IPS-11a (cell line): ENCODE measurements around the gene BTBD7.
"Not testable (repeated sequence)": the region's sequence is repeated elsewhere in the genome, so short reads cannot be mapped to it uniquely, and the experiment has no call there.

Experiments
- H3K4me3 ChIP-seq: one replicate; pipeline ENCODE4 v1.5.1; 2013; ENCODE audit warnings: low read depth, low read length, control low read depth

BTBD7 gene

DNA sequence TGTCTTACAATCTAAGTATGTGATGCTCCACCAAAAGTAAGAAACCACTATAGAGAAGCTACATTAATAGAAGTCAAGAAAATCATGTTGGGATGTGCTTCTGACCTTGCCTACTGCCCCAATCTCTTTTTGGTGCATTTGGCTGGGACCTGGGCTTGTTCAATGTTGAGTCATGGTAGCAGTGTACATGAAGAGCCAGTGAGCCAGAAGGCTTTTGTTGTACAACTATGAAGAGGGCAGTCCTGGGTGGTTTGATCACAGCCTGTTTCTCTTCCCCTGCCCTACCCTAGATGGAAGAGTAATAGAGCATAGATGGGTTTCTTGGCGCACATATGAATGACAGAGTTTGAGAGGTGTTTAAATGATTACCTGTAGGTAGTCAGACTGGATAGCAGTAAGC is 69.4 kb downstream of the BTBD7 start:
- H3K4me3 ChIP-seq: no peak overlapping the region

DNA sequence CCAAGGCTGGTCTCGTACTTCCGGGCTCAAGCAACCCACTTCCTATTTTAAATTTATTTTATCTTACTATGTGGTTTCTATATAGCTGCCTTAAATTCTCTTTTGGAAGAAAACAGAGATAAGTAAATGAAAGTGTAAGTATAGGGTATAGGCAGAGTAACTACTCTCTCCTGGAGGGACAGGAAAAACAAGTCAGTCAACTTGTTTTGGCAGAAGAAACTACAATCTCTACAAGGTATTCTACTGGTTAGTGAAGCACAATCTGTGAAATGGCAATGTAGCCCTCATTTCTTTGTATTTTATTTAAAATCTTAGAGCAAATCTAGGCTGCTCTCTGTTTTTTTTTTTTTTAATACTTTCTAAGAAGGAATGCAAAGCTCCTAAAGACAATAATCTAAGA is 70.4 kb downstream of the BTBD7 start:
- H3K4me3 ChIP-seq: no peak overlapping the region

DNA sequence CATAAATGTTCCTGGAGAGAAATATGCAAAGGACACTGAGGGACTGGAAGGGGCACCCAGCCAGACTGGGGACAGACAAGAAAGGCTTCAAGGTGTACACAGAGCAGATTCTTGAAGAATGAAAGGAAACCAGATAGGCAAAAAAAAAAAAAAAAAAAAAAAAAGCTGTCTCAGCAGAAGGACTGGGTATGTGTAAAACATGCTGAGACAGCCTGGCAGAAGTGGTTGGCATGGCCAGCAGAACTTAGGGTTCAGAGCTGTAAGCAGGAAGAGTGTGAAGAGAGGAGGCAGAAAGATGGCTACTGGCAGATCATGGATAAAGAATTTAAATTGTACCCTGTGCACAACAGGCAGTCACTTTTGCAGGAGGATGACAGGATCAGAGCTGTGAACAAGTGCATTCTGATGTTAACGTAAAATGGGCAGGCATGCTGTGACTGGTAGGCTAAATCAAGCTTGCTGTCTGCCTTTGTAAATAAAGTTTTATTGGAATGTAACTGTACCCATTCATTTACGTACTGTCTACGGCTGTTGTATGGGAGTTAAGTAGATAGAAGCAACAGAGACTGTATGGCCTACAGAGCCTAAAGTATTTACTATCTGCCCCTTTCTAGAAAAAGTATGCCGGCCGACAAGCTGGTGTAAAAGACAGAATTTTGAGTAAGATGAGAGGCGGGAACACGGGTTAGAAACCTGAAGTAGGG is 83.6 kb downstream of the BTBD7 start:
- no peak overlapping the region for H3K4me3 ChIP-seq

DNA sequence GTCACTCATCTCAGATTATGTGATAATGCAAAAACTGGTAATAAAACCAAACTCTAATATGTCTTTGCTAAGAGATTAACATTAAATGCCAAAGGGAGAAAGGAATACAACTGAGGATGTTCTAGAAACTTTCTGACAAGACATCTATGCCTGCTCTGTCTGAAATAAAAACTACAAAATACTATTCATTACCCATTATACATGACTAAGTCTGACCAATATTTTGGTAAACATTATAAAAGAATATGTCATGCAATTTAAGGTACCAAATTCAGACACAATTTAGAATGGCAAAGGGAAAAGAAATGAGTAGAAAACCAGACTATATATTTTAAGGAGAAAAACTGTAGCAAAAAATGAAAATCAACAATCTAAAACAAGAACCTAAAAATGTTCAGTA is 86.3 kb downstream of the BTBD7 start:
- no peak overlapping the region for H3K4me3 ChIP-seq

DNA sequence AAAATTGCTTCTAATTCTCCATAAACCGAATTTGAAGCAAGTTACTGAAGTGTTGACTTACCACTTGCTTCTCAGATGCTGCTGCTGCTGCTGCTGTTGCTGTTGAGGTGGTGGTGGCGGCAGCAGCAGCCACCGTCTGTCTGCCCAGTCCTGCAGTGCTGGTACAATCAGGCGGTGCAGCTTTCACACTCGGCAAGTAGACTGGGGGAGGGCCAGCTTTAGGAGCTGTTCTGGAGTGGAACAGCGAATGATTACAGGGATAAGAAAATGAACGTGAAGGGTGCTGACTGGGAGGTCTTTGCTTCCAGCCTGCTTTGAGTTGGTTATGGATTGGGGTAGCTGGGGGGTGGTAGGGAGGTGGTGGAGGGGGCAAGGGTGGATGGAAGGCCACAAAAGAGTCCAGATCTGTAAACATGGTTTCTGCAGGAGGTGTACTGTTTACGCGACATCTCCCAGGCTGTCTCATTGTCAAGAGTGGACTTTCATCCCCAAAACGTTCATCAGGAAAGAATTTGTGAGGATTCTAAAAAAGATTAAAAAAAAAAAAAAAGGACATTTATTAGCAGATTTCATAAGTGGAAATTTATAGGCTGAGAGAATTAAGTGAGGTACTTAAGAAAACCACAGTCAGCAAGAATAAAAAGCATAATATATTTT is 86.9 kb downstream of the BTBD7 start:
- H3K4me3 ChIP-seq: no peak overlapping the region

DNA sequence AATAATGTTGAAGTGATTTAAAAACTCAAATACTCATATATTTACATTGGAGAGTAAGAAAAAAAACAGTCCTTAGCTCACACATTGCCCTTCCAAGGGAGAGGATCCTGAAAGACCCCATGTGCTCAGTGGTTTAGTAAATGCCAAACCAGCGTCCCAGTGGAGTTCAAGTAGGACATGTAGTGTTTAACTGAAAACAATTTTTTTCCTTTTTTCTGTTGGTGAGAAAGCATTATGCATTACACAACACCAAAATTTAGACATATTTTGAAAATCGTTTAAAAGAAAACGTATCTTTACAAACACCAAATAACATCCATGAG is 92.2 kb downstream of the BTBD7 start:
- H3K4me3 ChIP-seq: no peak overlapping the region

DNA sequence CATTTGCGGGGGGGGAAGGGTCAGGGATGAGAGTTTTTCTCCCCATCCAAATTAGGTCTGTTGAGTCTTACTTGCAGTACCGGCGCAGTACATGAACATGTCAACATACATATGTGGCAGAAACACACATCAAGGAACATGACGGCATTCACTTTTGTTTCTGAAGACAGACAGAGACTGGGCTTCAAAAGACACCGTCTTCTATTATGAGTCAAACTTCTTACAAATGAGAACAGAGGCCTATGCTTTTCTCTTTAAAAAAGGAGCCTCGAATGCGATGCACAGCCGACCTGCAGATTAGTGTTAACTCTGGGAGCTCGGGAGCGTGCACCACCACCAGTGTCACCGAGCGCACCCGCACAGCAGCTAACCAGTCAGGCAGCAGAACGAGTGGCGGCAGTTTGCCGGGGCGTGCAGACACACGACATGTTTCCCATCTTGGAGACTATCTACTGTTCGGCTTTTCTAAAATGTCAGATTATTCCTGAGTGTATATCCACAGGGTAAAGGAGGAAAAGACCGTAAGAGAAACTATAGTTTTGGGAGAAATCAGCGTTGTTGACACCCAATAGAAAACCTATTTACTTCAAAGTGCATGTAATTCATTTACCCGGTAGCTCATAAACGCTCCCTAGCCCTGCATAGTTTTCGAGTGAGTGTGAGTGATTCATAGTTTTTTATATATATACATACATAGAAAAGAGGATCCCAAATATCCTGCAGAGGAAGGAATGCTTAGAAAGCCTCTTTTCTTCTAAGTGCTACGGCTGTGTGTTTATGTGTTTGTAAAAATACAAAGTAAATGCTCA is 92.8 kb downstream of the BTBD7 start:
- no peak overlapping the region for H3K4me3 ChIP-seq

DNA sequence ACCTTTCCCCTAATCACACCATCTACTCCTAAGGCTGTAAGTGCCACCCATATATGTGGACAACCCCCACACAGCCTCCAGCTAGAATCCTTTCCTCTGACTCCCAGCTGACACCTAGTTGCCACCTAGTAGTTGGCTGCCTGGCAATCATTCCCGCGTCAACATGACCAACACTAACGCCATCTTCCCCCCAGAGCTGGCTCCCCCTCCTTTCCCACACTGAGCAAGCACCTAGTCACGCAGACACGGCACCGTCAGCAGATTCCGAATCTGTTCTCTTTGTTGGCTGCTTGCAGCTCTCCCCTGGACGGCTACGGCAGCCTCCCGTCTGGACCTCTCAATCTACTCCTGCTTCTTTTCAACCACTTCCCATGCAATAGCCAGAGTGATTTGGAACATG is 98.0 kb downstream of the BTBD7 start:
- no peak overlapping the region for H3K4me3 ChIP-seq

DNA sequence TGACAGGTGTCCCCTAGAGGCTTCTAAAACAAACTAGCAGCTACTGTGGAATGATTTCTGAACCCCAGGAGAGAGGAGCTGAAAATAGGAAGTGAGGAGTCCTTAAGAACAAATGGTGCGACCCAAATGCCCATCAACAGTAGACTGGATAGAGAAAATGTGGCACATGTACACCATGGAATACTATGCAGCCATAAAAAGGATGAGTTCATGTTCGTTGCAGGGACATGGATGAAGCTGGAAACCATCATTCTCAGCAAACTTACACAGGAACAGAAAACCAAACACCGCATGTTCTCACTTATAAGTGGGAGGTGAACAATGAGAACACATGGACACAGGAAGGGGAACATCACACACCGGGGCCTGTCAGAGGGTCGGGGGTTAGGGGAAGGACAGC is 99.8 kb downstream of the BTBD7 start:
- not testable (repeated sequence) for H3K4me3 ChIP-seq

DNA sequence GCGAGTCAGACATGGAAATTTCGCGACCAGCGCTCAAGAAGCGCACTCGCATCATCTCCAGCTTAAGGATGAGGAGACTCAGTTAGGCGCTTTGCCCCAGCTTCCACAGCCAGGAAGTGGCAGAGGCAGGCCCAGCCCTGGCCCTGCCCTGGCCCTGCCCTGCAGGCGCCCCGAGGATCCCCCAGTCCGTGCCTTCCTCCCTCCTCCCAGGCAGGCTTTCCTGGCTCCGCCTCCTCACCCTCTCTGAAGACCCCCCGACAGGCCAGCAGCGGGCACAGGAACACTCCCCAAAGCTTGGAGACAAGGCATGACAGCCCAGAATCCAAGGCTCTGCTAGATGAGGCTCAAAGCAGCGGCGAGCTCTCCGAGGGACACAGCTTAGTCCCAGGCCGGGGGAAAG is 100.7 kb downstream of the BTBD7 start:
- H3K4me3 ChIP-seq: no peak overlapping the region

DNA sequence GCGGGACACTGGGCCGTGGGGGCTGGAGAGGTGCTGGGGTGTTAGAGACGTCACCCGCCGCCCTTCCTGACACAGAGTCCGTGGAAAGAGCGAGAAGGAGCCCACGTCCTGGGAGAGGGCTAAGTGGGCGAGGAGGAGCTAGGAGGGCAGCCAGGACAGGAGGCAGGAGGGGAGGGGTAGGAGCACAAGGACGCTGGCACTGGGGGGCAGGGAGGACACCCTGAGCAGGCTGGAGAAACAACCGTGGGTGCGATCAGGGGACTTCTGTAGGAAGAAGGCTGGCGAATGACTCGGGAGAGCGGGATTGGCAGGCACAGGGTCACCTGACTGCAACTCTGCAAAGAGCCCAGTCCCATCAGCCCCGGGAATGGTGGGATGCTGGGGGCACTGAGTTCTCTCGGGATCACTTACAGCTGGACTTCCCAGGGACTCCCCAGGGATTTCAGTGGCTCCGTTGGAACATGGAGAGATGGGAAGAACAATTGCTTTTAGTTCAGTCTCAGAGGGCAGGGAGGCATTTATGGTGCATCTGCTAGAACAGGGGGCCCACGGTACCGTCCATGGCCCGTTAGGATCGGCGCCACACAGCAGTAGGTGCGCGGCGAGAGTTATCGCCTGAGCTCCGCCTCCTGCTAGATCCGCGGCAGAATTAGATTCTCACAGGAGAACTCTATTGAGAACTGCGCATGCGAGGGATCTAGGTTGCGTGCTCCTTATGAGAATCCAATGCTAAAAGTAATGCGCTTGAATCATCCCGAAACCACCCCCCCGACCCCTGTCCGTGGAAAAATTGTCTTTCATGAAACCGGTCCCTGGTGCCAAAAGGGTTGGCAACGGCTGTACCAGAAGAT is 101.5 kb downstream of the BTBD7 start:
- no peak overlapping the region for H3K4me3 ChIP-seq

DNA sequence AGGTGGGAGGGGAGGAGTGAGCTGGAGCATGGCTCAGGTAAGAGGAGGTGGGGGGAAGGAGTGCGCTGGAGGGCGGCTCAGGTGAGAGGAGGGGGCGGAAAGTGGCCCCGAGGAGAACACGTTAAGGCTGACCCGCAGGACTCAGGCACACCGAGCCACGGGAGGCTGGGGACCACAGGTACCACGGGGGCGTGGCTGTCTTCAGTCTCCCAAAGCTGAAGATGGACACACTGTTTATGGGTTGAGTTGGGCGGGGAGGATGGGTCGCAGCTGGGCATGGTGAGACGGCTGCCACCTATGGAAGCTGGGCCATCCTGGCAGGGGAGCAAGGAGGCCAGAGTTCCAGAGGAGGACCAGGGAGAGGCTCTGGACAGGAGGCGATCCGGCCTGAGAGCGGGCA is 102.3 kb downstream of the BTBD7 start:
- H3K4me3 ChIP-seq: no peak overlapping the region

DNA sequence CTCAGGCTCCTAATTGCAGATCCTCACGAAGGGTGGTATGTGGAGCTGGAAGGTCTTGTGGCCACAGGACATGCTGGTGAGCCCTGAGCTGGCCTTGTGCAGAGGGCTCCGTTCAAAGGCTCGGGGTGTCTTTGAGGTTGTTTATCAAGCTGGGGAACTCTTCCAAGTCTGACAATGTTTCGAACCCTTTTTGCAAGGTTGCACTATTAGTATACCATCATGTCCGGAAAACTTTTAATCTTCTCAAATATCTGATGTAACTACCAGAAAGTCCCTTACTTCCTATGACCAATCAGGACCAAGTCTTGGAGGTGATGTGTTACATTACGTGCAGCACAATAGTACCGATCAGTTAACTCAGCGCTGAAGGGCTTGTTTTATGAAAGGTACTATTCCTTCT is 104.3 kb downstream of the BTBD7 start:
- H3K4me3 ChIP-seq: no peak overlapping the region

DNA sequence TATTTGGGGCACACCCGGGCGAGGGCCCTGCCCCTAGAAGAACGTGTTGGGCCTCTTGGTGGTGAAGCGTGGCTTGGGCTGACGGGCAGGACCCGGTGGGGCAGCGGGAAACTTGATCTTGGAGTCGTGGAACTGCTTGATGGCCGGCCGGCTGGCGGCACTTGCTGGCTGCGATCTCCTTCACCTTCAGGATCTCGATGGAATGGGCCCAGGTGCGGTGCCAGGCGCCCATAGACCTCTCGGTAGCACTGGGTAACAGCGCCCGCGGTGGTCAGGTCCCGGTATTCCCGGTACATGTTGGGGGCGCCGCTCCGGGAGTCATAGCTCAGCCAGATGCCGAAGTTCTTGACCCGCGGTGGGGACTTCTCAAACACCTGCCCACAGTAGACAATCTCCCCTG is 109.3 kb downstream of the BTBD7 start:
- no peak overlapping the region for H3K4me3 ChIP-seq

DNA sequence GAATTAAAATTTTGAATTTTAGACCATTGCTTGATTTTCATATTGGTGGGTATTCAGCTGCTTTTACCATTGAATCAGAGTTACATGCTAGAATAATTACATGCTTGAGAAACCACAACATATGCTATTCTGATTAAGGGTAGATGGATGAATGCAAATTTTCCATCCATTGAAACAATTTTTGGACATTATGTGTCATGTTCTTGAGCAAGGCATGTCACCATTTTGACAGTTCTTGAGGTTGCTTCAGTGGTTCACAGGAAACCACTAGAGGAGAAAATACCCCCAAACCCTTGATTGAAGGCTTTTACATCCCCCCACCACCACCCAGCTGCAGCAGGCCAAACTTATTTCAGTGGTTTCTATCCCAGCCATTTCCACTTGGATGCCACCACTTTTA is 112.3 kb downstream of the BTBD7 start:
- H3K4me3 ChIP-seq: no peak overlapping the region

DNA sequence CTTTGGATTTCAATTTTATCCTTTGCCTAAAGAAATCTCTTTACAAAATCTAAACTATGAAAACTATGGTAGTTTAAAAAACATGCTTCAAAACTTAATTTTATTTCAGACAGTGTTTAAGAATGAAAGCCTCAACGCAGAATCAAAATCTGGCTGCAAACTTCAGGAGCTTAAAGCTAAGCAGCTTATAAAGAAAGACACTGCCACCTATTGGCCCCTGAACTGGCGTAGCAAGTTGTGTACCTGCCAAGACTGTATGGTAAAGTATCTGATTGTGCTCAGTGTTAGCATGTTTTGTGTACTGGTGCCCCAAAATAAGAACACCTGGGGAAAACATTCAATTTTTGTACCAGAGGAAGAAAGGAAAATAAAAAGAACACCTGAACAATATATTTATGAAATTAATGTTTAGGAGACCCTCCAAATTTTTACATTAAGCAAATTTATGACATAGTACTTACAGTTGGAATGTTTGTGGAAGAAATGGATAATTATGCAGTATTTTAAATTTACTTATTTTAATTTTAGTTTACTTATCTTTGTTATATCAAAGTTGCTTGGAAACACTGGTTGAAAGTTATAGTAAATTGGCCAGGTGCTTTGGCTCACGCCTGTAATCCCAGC is 113.6 kb downstream of the BTBD7 start:
- H3K4me3 ChIP-seq: no peak overlapping the region

DNA sequence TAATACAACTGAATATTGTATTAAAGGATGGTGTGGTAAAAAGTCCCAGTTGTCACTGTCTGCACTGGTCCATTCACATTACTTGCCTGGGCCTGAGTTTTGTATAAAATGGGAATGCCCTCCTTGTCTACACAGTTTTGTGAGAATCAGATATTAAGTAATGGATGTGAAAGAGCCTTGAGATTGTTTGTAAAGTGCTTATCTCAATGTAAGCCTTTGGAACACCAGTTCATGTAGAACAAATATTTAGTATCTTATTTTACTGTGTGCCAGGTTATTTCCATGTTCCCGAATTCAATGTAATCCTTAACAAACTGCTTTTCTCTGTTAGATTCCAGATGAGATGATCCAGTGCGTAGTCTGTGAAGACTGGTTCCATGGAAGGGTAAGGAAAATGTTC is 118.2 kb downstream of the BTBD7 start:
- H3K4me3 ChIP-seq: no peak overlapping the region

DNA sequence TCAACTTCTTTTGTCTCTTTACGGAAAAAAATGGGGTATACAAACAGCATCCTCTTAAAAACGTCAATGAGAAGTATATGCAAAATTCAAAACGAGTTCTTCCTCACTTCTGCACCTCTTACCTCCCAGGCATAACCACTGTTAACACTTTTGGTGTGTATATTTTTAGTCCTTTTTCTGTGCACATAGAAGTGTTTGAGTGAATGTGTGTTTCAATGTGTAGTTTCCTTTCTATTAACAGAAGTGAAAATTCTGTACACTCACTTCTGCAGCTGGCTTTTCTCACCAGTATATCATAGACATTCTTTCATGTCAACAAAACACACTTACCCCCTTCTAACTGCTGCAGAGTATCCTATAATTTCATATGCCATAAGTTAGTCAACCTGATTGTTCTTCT is 120.4 kb downstream of the BTBD7 start:
- no peak overlapping the region for H3K4me3 ChIP-seq

DNA sequence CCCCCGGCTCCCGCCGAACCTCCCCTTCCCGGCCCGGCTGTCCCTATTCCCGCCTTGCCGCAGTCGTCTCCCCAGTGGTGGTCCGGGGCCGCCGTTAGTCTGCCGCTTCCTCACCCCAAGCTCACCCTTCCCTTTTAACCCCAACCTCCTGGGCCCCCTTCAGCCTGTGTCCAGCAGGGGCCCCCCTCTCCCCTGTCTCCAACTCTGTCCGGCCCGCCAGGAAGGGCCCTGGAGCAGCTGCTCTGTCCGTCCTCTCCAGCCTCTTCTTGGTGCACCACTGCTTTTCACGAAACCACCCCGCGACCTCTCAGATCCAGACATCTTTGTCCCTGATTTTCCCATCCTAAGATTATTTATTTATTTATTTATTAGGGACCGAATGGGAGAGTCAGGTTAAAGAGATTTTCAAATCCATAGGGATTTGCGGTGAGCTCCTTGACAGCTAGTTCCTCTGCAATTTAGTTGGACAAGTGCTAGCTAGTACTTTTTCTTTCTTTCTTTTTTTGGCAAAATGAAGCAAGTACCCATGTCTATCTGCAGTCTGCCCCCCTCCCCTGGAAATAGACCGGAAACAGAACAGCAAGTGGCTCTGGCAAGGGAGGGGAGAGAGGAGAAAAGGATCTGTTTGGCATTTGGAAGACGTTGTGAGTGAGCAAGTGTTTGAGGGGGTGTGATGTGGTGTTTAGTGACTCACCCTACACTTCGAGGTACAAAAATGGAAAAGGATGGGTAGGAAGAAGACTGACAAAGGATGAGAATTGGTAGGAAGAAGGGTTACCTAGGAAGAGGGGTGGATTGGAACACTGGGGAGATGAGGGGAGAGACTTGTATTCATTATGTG is 125.1 kb downstream of the BTBD7 start:
- H3K4me3 ChIP-seq: peak overlapping the region; percentile 68
